HEK293T (cell line): ENCODE measurements around the gene NDUFB8.

Experiments
- CTCF ChIA-PET: fragments of 350-600 bp; formaldehyde crosslinking; extraction: SDS; loops from one replicate; lab custom pipeline; 2021; ENCODE audit warnings: antibody characterized with exemption, inconsistent platforms; lab: Yijun Ruan, JAX
- POLR2A ChIA-PET: fragments of 350-600 bp; formaldehyde crosslinking; extraction: SDS; loops from one replicate; lab custom pipeline; 2020; ENCODE audit warnings: antibody characterized with exemption, inconsistent platforms; lab: Yijun Ruan, JAX
- DNase-seq: peaks from one replicate; pipeline ENCODE4 v3.0.0; 2012; ENCODE audit warnings: mixed read lengths; ENCODE audit errors: extremely low spot score
- ARNT ChIP-seq: fragments of 450-650 bp; IDR thresholded peaks from 2 replicates; pipeline ENCODE4 v1.6.1; 2017; ENCODE audit warnings: mild to moderate bottlenecking
- BHLHE40 ChIP-seq: fragments of 450-650 bp; IDR thresholded peaks from 2 replicates; pipeline ENCODE4 v1.6.1; 2016; ENCODE audit warnings: mild to moderate bottlenecking, moderate library complexity, borderline replicate concordance
- CTBP1 ChIP-seq: fragments of 450-650 bp; IDR thresholded peaks from 2 replicates; pipeline ENCODE4 v1.6.1; 2016; ENCODE audit warnings: borderline replicate concordance
- ELF4 ChIP-seq: fragments of 450-650 bp; IDR thresholded peaks from 2 replicates; pipeline ENCODE4 v1.6.1; 2017; ENCODE audit warnings: antibody characterized with exemption
- FOXA1 ChIP-seq: fragments of 450-650 bp; IDR thresholded peaks from 2 replicates; pipeline ENCODE4 v1.6.1; 2016; ENCODE audit warnings: mild to moderate bottlenecking
- FOXK2 ChIP-seq: fragments of 450-650 bp; IDR thresholded peaks from 2 replicates; pipeline ENCODE4 v1.6.1; 2016; ENCODE audit warnings: mild to moderate bottlenecking
- FOXM1 ChIP-seq: fragments of 450-650 bp; IDR thresholded peaks from 2 replicates; pipeline ENCODE4 v1.6.1; 2017; ENCODE audit warnings: mild to moderate bottlenecking, borderline replicate concordance
- HDGF ChIP-seq: fragments of 450-650 bp; IDR thresholded peaks from 2 replicates; pipeline ENCODE4 v1.6.1; 2017; ENCODE audit warnings: antibody characterized with exemption, borderline replicate concordance
- L3MBTL2 ChIP-seq: fragments of 450-650 bp; conservative IDR thresholded peaks from 2 replicates; pipeline ENCODE4 v1.6.1; 2016; ENCODE audit warnings: mild to moderate bottlenecking
- LEF1 ChIP-seq: fragments of 450-650 bp; IDR thresholded peaks from 2 replicates; pipeline ENCODE4 v1.6.1; 2017; ENCODE audit warnings: mild to moderate bottlenecking, borderline replicate concordance
- NFRKB ChIP-seq: fragments of 450-650 bp; IDR thresholded peaks from 2 replicates; pipeline ENCODE4 v1.6.1; 2016; ENCODE audit warnings: mild to moderate bottlenecking, moderate library complexity
- SP1 ChIP-seq: fragments of 450-650 bp; IDR thresholded peaks from 2 replicates; pipeline ENCODE4 v1.6.1; 2017
- SUZ12 ChIP-seq: fragments of 450-650 bp; IDR thresholded peaks from 2 replicates; pipeline ENCODE4 v1.6.1; 2016; ENCODE audit warnings: mild to moderate bottlenecking
- TARDBP ChIP-seq: fragments of 450-650 bp; IDR thresholded peaks from 2 replicates; pipeline ENCODE4 v1.6.1; 2016
- ZNF384 ChIP-seq: fragments of 450-650 bp; IDR thresholded peaks from 2 replicates; pipeline ENCODE4 v1.6.1; 2016
- TF ChIP-seq, protein P1 (sequence below): fragments of 450-650 bp; IDR thresholded peaks from 2 replicates; pipeline ENCODE4 v1.6.1; 2016

Gene NDUFB8

GRCh38 chr10:100501423-100501822 is 28.2 kb downstream of the NDUFB8 start:
- TF ChIP-seq ARNT = no peak
- TF ChIP-seq, protein P1, sequence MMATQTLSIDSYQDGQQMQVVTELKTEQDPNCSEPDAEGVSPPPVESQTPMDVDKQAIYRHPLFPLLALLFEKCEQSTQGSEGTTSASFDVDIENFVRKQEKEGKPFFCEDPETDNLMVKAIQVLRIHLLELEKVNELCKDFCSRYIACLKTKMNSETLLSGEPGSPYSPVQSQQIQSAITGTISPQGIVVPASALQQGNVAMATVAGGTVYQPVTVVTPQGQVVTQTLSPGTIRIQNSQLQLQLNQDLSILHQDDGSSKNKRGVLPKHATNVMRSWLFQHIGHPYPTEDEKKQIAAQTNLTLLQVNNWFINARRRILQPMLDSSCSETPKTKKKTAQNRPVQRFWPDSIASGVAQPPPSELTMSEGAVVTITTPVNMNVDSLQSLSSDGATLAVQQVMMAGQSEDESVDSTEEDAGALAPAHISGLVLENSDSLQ = no peak
- no peak for TF ChIP-seq TARDBP
- no peak for TF ChIP-seq ZNF384
- TF ChIP-seq L3MBTL2 = no peak
- TF ChIP-seq SP1 = no peak
- TF ChIP-seq CTBP1 = no peak
- no peak for TF ChIP-seq NFRKB
- no peak for DNase-seq
- ChIA-PET POLR2A (no interaction called here), CTCF (no interaction called here)

GRCh38 chr10:100498059-100498458 is 31.6 kb downstream of the NDUFB8 start:
- POLR2A ChIA-PET = no interaction called here
- no peak for TF ChIP-seq BHLHE40
- TF ChIP-seq NFRKB = no peak
- no peak for TF ChIP-seq LEF1
- CTCF ChIA-PET = interaction anchor here (0.6 kb wide), 1 partner anchor 45 kb away, joined by 3 read pairs; no protein-coding TSS in a partner anchor
- DNase-seq = no peak

DNA sequence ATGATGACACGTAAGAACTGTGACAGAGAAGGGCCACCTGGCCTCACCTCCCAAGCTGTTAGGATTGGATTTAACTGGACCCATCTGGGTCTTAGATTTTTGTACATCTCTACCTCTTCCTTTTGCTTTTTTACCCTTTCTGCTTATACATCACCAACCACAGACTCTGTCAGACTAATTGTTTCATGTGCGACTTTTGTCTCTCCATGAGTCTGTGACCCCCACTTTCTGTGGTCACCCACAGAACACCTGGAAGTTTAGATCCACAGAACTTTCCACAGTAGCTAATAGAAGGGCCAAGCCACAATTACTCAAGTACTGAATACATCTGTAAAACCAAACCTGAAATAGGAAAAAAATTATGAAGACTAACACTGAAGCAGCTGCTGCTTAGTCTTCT is 33.1 kb downstream of the NDUFB8 start:
- ChIA-PET CTCF (no interaction called here), POLR2A (no interaction called here)
- DNase-seq = no peak
- TF ChIP-seq FOXA1 (no peak), ELF4 (no peak), HDGF (no peak), CTBP1 (no peak), FOXK2 (no peak), SP1 (no peak), NFRKB (no peak), SUZ12 (no peak)
- TF ChIP-seq, protein P1 = no peak

DNA sequence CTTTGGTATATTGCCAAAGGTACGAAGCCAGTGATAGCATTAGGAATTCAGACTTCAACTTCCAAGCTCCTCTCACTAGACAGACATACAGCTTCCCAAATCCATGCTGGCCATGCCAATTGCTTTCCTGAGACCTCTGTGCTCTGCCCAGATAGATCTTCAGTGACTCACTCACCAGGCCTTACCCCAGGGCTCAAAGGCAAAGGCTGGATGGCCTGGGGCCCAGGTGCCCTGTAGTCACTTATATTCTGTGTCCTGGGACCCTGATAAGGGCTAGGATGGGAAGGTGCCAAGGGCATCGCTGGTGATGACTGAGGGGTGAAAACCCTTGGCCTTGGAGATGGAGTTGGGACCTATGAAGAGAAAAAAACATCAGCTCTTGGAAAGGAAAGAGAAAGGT is 39.1 kb downstream of the NDUFB8 start:
- CTCF ChIA-PET = interaction anchor here (0.6 kb wide), 2 partner anchors 58 to 357 kb away, joined by 3 to 4 read pairs; no protein-coding TSS in a partner anchor
- DNase-seq = no peak
- no peak for TF ChIP-seq ELF4
- TF ChIP-seq SUZ12 = no peak
- TF ChIP-seq FOXM1 = no peak
- TF ChIP-seq CTBP1 = no peak
- TF ChIP-seq SP1 = no peak
- TF ChIP-seq, protein P1 = no peak
- TF ChIP-seq NFRKB = no peak
- TF ChIP-seq ARNT = no peak
- TF ChIP-seq FOXK2 = no peak
- TF ChIP-seq TARDBP = no peak
- TF ChIP-seq BHLHE40 = no peak
- TF ChIP-seq LEF1 = no peak
- no peak for TF ChIP-seq L3MBTL2
- no peak for TF ChIP-seq FOXA1
- TF ChIP-seq ZNF384 = no peak
- POLR2A ChIA-PET = no interaction called here

DNA sequence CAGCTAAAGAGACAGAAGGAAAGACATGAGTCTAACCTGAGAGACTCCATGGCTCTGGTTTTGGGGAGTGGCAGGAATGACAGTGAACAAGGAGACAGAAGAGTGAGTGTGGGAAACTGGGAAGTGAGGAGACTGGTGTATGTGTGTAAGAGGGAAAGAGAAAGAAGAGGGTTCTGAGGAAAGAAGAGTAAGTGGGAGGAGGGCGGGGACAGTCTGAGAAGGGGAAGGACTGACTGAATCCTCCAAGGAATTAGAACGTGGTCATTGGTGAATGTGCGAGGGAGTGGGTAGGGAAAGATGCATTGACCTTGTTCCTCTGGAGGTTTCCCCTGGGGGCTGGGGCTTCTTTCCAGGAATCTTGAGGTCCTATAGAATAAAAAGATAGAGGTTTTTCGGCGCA is 40.3 kb downstream of the NDUFB8 start:
- DNase-seq = no peak
- no peak for TF ChIP-seq LEF1
- no peak for TF ChIP-seq TARDBP
- TF ChIP-seq ELF4 = no peak
- TF ChIP-seq, protein P1 = no peak
- TF ChIP-seq SUZ12 = no peak
- TF ChIP-seq HDGF = no peak
- no peak for TF ChIP-seq ARNT
- TF ChIP-seq ZNF384 = no peak
- no peak for TF ChIP-seq L3MBTL2
- no peak for TF ChIP-seq CTBP1
- TF ChIP-seq FOXK2 = no peak
- CTCF ChIA-PET = interaction anchor here (0.6 kb wide), 1 partner anchor 29 kb away, joined by 3 read pairs; no protein-coding TSS in a partner anchor
- POLR2A ChIA-PET = no interaction called here

DNA sequence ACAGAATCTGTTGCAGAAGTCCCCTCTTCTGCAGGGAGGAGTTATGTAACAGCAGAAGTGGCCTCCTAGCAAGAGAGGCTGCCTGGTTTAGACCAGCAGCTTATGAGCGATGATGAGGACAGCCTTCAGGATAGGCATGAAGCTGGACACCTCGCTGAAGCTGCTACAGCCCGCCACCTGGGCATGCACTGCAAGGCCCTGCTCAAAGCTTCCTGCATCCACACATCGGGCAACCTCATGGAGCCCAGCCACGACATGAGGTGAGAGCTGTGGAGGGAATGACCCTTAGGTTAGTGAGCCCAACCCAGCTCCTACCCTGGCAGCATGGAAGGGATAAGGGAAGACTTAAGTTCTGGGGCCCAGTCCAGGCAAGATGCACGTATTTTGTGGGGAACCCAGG is 42.1 kb downstream of the NDUFB8 start:
- no peak for TF ChIP-seq HDGF
- no peak for TF ChIP-seq TARDBP
- no peak for TF ChIP-seq FOXM1
- no peak for TF ChIP-seq SP1
- TF ChIP-seq, protein P1 = no peak
- TF ChIP-seq FOXK2 = no peak
- no peak for TF ChIP-seq SUZ12
- TF ChIP-seq ELF4 = no peak
- no peak for TF ChIP-seq CTBP1
- POLR2A ChIA-PET = interaction anchor here (0.6 kb wide), 1 partner anchor 142 kb away, joined by 3 read pairs; no protein-coding TSS in a partner anchor

More for the DNA sequence above, 42.1 kb downstream of the NDUFB8 start:
- CTCF ChIA-PET = interaction anchor here (1.0 to 1.6 kb wide), 2 partner anchors 24 to 82 kb away, joined by 3 to 4 read pairs; no protein-coding TSS in a partner anchor
- DNase-seq = no peak
